Neural cell (in vitro differentiated cells): Measurements from ENCODE around the gene BRD7. TPM values are rescaled to one million over a fixed set of nuclear protein-coding genes. Genes with fewer than 3 reads are reported as not detected.

ENCODE experiments used
- H2AFZ ChIP-seq: fragments of 200-600, 300-800 bp; sonication (generic), shearing (Covaris generic); 2 replicates; pipeline ENCODE4 v1.6.0; 2014; ENCODE audit warnings: low read depth, mild to moderate bottlenecking, antibody characterized with exemption, low read length, moderate library complexity
- H3F3A ChIP-seq: fragments of 200-600 bp; shearing (Covaris generic); 2 replicates; pipeline ENCODE4 v1.6.1; 2016; ENCODE audit warnings: mild to moderate bottlenecking, moderate library complexity, mixed read lengths, antibody characterized with exemption, low read length; ENCODE audit not compliant: insufficient read depth, poor library complexity, severe bottlenecking
- H3K27ac ChIP-seq: fragments of 200-600, 300-800 bp; sonication (generic), shearing (Covaris generic); 2 replicates; pipeline ENCODE4 v1.5.1; 2014; ENCODE audit warnings: mild to moderate bottlenecking, low read length, moderate library complexity
- H3K27me3 ChIP-seq: fragments of 300-800, 200-600 bp; sonication (generic), shearing (Covaris generic); 2 replicates; pipeline ENCODE4 v1.6.0; 2014; ENCODE audit warnings: mild to moderate bottlenecking, low read depth, low read length, moderate library complexity; ENCODE audit not compliant: insufficient read depth
- H3K36me3 ChIP-seq: fragments of 300-800, 200-600 bp; sonication (generic), shearing (Covaris generic); 2 replicates; pipeline ENCODE4 v1.5.1; 2014; ENCODE audit warnings: mild to moderate bottlenecking, antibody characterized with exemption, low read length, moderate library complexity; ENCODE audit not compliant: insufficient read depth
- H3K4me2 ChIP-seq: fragments of 300-800, 200-600 bp; sonication (generic), shearing (Covaris generic); 2 replicates; pipeline ENCODE4 v1.6.0; 2014; ENCODE audit warnings: mild to moderate bottlenecking, low read length
- H3K4me3 ChIP-seq: fragments of 300-800, 200-600 bp; sonication (generic), shearing (Covaris generic); 2 replicates; pipeline ENCODE4 v1.5.1; 2014; ENCODE audit warnings: mild to moderate bottlenecking, low read length, moderate library complexity
- H3K79me2 ChIP-seq: fragments of 200-600 bp; shearing (Covaris generic); replicated peaks from 2 replicates; pipeline ENCODE4 v1.6.0; 2014; ENCODE audit warnings: mild to moderate bottlenecking, low read length, moderate library complexity; ENCODE audit not compliant: insufficient read depth
- H3K9ac ChIP-seq: fragments of 300-800, 200-600 bp; sonication (generic), shearing (Covaris generic); 2 replicates; pipeline ENCODE4 v1.6.1; 2016; ENCODE audit warnings: mild to moderate bottlenecking, low read length, mixed read lengths
- H3K9me2 ChIP-seq: fragments of 200-600 bp; shearing (Covaris generic); 2 replicates; pipeline ENCODE4 v1.6.1; 2016; ENCODE audit warnings: mild to moderate bottlenecking, low read length, mixed read lengths; ENCODE audit not compliant: insufficient read depth
- H3K9me3 ChIP-seq: fragments of 200-600, 300-800 bp; sonication (generic), shearing (Covaris generic); 2 replicates; pipeline ENCODE4 v1.6.1; 2016; ENCODE audit warnings: mild to moderate bottlenecking, mixed run types, low read length, moderate library complexity, mixed read lengths
- H4K20me1 ChIP-seq: fragments of 200-600 bp; shearing (Covaris generic); 2 replicates; pipeline ENCODE4 v1.6.1; 2016; ENCODE audit warnings: mild to moderate bottlenecking, mixed run types; ENCODE audit not compliant: insufficient read depth
- CTCF ChIP-seq: fragments of 450-650 bp; IDR thresholded peaks from 2 replicates; pipeline ENCODE4 v1.5.1; 2014; ENCODE audit warnings: antibody characterized with exemption, mild to moderate bottlenecking, moderate library complexity; ENCODE audit not compliant: poor library complexity, severe bottlenecking
- EP300 ChIP-seq: fragments of 450-650 bp; conservative IDR thresholded peaks from 2 replicates; pipeline ENCODE4 v1.6.1; 2014; ENCODE audit warnings: antibody characterized with exemption, mild to moderate bottlenecking, moderate library complexity; ENCODE audit not compliant: poor library complexity, severe bottlenecking
- EZH2 ChIP-seq: fragments of 200-600, 300-800 bp; shearing (Covaris generic), sonication (generic); IDR thresholded peaks from 2 replicates; pipeline ENCODE4 v1.6.1; 2014; ENCODE audit warnings: antibody characterized with exemption, low read length, borderline replicate concordance, mild to moderate bottlenecking; ENCODE audit not compliant: insufficient read depth, poor library complexity, severe bottlenecking
- MXI1 ChIP-seq: fragments of 450-650 bp; conservative IDR thresholded peaks from 2 replicates; pipeline ENCODE4 v1.6.1; 2014; ENCODE audit warnings: antibody characterized with exemption, mild to moderate bottlenecking; ENCODE audit not compliant: poor library complexity, severe bottlenecking
- POLR2AphosphoS5 ChIP-seq: IDR thresholded peaks from 2 replicates; pipeline ENCODE4 v1.6.1; 2012
- RAD21 ChIP-seq: fragments of 450-650 bp; conservative IDR thresholded peaks from 2 replicates; pipeline ENCODE4 v1.6.1; 2014; ENCODE audit warnings: antibody characterized with exemption, mild to moderate bottlenecking, moderate library complexity
- REST ChIP-seq: IDR thresholded peaks from 2 replicates; pipeline ENCODE4 v1.6.1; 2012; ENCODE audit warnings: borderline replicate concordance
- SMC3 ChIP-seq: fragments of 450-650 bp; conservative IDR thresholded peaks from 2 replicates; pipeline ENCODE4 v1.6.1; 2014; ENCODE audit warnings: antibody characterized with exemption, mild to moderate bottlenecking, moderate library complexity; ENCODE audit not compliant: poor library complexity
- TAF1 ChIP-seq: IDR thresholded peaks from 2 replicates; pipeline ENCODE4 v1.6.1; 2012; ENCODE audit warnings: low read depth
- polyA plus RNA-seq: library from polyadenylated mRNA; depleted of rRNA; stranded (reverse); fragments of >200 nt; gene quantifications from 2 replicates; pipeline ENCODE4 v1.2.3, GENCODE V29; 2014

The BRD7 gene
- polyA plus RNA-seq, 1 donor from 2014 or later, result 57.2 TPM

- no peak for TF ChIP-seq RAD21
- Histone ChIP-seq H3K4me3 (no peak overlapping the region), H3K36me3 (peaks cover 7% of the 10 kb centered on the region), H3K9me2 (no peaks in the 10 kb centered on the region), H3K27ac (no peak overlapping the region), H3K4me2 (no peak overlapping the region), H4K20me1 (no peaks in the 10 kb centered on the region), H3K9me3 (no peaks in the 10 kb centered on the region), H3F3A (no peaks in the 10 kb centered on the region), H2AFZ (no peak overlapping the region), H3K27me3 (no peaks in the 10 kb centered on the region), H3K9ac (no peak overlapping the region), H3K79me2 (no peaks in the 10 kb centered on the region)
These were observed 33.4 kb downstream of the BRD7 start for GRCh38 chr16:50335196-50335958.

GRCh38 chr16:50334106-50334975, 34.4 kb downstream of the BRD7 start:
- no peak overlapping the region for H3K9ac ChIP-seq
- no peak overlapping the region for H3K4me3 ChIP-seq
- TF ChIP-seq EZH2, result no peak
- no peak for TF ChIP-seq EP300
- no peak for TF ChIP-seq CTCF
- no peak for TF ChIP-seq MXI1
- no peak for TF ChIP-seq SMC3
- no peak for TF ChIP-seq REST
- TF ChIP-seq RAD21, result no peak
- TF ChIP-seq TAF1, result no peak
- TF ChIP-seq POLR2AphosphoS5, result no peak
- H3K9me2 ChIP-seq, result no peaks in the 10 kb centered on the region
- H3K4me2 ChIP-seq, result no peak overlapping the region
- H3K27me3 ChIP-seq, result no peaks in the 10 kb centered on the region
- H4K20me1 ChIP-seq, result no peaks in the 10 kb centered on the region
- no peaks in the 10 kb centered on the region for H3F3A ChIP-seq
- H2AFZ ChIP-seq, result no peak overlapping the region
- H3K79me2 ChIP-seq, result no peaks in the 10 kb centered on the region
- H3K27ac ChIP-seq, result no peak overlapping the region
- H3K9me3 ChIP-seq, result no peaks in the 10 kb centered on the region
- H3K36me3 ChIP-seq, result peaks cover 7% of the 10 kb centered on the region
